SK-N-MC (cell line): ENCODE data around the gene CWF19L2.
"Not testable (repeated sequence)": the region's sequence is repeated elsewhere in the genome, so short reads cannot be mapped to it uniquely, and the experiment has no call there.

Source experiments
- EZH2 ChIP-seq: fragments of 200-600 bp; sonication (generic); IDR thresholded peaks from one replicate; pipeline ENCODE4 v1.6.1; 2017; ENCODE audit warnings: antibody characterized with exemption
- FOXP2 ChIP-seq: optimal IDR thresholded peaks from 2 replicates; pipeline ENCODE3; 2011; ENCODE audit warnings: mild to moderate bottlenecking, moderate library complexity; ENCODE audit not compliant: insufficient read depth; ENCODE audit errors: extremely low read length, control extremely low read depth
- POLR2AphosphoS5 ChIP-seq: IDR thresholded peaks from 2 replicates; pipeline ENCODE4 v1.6.1; 2012; ENCODE audit warnings: mild to moderate bottlenecking, low read depth, low read length, borderline replicate concordance

- not testable (repeated sequence) for TF ChIP-seq EZH2, POLR2AphosphoS5, FOXP2
These were observed 66.9 kb downstream of the CWF19L2 start for GRCh38 chr11:107390701-107391100.
